AG04449 (cell line): ENCODE results near the gene AQP11.

Experiments
- CTCF ChIA-PET: fragments of 350-600 bp; formaldehyde crosslinking; extraction: SDS; loops from one replicate; lab custom pipeline; 2021; ENCODE audit warnings: antibody characterized with exemption; lab: Yijun Ruan, JAX
- POLR2A ChIA-PET: fragments of 400-600, 350-600 bp; formaldehyde crosslinking; extraction: SDS; loops from one replicate; lab custom pipeline; 2020; ENCODE audit warnings: antibody characterized with exemption, inconsistent platforms; lab: Yijun Ruan, JAX
- DNase-seq: peaks from one replicate; pipeline ENCODE4 v3.0.0-alpha.2; 2010; ENCODE audit warnings: low read depth, low spot score
- H3K4me3 ChIP-seq: 2 replicates; pipeline ENCODE4 v1.5.1; 2011; ENCODE audit warnings: low read depth, mild to moderate bottlenecking, control low read depth, low read length
- TF ChIP-seq, protein P1 (sequence below): IDR thresholded peaks from one replicate; pipeline ENCODE4 v1.5.1; 2011; ENCODE audit warnings: mild to moderate bottlenecking, moderate library complexity, low read length, control low read depth, inconsistent platforms; ENCODE audit not compliant: insufficient read depth; ENCODE audit errors: missing control alignments

The AQP11 gene

DNA sequence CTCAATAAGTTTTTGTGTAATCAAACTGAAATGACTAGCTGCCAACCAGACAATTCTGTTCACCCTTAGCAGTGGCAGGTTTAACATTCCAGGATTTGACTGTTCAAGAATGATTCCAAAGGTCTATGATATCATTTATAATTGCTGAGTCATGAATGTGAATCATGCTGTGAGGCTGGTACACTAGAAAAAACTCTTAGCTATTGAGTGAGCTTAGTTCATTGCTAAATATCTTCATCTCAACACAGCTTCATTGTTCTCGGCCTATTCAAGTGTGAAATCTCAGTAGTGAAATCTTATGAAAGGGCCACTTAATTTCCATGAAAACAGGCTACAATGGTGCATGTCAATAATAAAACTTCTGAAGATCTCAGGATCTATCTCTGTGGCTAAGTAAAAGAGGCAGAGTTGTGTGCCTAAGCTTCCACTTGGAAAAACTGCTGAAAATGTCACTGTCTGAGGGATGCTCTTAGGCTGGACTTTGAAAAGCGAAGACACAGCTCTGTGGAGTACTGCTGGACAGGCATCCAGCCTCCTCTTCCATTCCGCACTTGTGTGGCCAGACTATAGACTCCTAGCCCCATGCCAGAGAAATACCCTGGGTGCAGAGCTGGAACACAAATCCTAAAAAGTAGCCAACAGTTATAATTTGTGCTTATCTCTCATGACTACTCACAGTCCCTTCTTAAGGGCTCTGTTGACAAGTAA, 12.8 kb downstream of the AQP11 start:
- POLR2A ChIA-PET: interaction anchor here (0.5 to 1.2 kb wide), 7 partner anchors 12 to 1368 kb away, joined by 3 to 7 read pairs (median 3); partner anchors contain the start of genes AQP11 and CLNS1A
- TF ChIP-seq, protein P1, sequence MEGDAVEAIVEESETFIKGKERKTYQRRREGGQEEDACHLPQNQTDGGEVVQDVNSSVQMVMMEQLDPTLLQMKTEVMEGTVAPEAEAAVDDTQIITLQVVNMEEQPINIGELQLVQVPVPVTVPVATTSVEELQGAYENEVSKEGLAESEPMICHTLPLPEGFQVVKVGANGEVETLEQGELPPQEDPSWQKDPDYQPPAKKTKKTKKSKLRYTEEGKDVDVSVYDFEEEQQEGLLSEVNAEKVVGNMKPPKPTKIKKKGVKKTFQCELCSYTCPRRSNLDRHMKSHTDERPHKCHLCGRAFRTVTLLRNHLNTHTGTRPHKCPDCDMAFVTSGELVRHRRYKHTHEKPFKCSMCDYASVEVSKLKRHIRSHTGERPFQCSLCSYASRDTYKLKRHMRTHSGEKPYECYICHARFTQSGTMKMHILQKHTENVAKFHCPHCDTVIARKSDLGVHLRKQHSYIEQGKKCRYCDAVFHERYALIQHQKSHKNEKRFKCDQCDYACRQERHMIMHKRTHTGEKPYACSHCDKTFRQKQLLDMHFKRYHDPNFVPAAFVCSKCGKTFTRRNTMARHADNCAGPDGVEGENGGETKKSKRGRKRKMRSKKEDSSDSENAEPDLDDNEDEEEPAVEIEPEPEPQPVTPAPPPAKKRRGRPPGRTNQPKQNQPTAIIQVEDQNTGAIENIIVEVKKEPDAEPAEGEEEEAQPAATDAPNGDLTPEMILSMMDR: no peak
- CTCF ChIA-PET: interaction anchor here (1.0 to 3.9 kb wide), 8 partner anchors 10 to 557 kb away, joined by 3 to 26 read pairs (median 4); partner anchors contain the start of gene MYO7A
- DNase-seq: peak; percentile 59
- H3K4me3 ChIP-seq: no peak overlapping the region

DNA sequence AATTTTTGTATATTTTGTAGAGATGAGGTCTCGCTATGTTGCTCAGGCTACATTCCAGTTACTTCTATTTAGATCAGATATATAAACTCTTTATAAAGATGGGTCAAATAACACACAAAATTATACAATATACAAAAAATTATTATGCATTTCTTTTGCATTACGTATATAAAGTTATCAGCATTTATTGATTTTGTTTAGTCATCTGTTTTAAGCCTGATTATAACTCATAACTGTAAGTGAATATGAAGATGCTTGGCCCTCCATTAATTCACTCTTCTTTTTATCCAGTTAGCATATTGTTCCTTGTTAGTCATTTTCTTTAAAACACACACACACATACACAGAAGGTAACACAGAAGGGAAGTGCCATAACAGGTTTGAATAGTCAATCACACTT, 14.5 kb downstream of the AQP11 start:
- DNase-seq: no peak
- CTCF ChIA-PET: interaction anchor here (3.5 to 3.9 kb wide), 3 partner anchors 15 to 477 kb away, joined by 18 to 26 read pairs (median 23); partner anchors contain the start of gene MYO7A
- POLR2A ChIA-PET: no interaction called here
- no peak overlapping the region for H3K4me3 ChIP-seq
- TF ChIP-seq, protein P1: no peak

DNA sequence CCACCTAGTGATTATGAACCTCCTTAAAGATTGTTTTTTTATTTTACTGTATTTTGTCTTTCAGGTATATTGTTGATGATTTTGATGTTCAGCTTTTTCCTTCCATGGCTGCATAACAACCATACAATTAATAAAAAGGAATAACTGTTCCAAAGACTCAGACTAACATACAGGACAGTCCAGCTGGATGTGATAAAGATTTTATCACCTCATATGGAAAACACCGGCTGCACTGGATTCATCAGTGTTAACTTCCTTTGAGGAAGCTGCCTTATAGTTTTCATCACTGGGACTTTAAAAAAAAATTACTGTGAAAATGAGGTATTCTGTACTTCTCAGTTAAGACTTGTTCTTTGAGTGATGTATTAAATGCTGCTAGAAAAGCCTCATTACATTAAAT, 19.5 kb downstream of the AQP11 start:
- H3K4me3 ChIP-seq: no peak overlapping the region
- CTCF ChIA-PET: interaction anchor here (3.0 kb wide), 1 partner anchor 10 kb away, joined by 15 read pairs; no protein-coding TSS in a partner anchor
- POLR2A ChIA-PET: no interaction called here
- TF ChIP-seq, protein P1: no peak
- no peak for DNase-seq

DNA sequence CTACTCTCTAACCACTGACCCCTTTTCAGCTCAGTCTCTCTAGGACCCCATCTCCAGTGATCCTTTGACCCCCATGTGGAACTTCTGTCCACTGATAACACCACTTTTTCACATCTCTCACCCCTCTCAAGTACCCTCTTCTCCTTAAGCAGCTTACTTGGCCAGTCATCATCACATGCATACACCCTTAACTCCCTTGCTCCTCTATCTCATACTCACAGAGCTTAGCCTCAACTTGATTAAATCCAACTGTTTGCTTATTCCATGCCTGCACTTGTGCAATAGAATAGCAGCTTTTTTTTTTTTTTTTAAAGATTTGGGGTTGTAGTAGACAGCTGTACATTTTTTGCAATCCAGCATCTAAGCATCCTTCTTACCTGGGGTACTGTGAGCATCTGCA, 22.2 kb downstream of the AQP11 start:
- H3K4me3 ChIP-seq: no peak overlapping the region
- ChIA-PET POLR2A (interaction anchor here (0.5 kb wide), 1 partner anchor 22 kb away, joined by 3 read pairs; no protein-coding TSS in a partner anchor), CTCF (interaction anchor here (0.8 to 1.3 kb wide), 5 partner anchors 9 to 485 kb away, joined by 3 to 4 read pairs (median 3); partner anchors contain the start of gene MYO7A)
- TF ChIP-seq, protein P1: no peak
- no peak for DNase-seq

DNA sequence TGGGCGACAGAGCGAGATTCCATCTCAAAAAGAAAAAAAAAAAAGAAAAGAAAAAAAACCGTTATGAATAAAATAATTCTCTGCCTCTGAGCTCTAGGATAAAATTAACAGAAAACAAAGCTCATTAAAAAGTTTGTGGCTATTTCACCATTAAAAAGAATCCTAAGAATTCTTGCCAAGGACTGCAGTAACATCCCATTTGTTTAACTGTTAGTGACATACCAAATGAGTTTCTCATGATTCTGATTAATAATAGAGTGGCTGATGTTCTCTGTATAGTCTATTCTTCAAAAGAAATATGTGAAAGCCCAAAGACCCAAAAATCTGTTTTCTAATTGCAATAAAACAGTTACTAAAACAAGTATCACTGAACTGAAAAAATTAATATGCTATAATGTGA, 28.1 kb downstream of the AQP11 start:
- ChIA-PET CTCF (interaction anchor here (1.0 to 4.5 kb wide), 11 partner anchors 9 to 490 kb away, joined by 3 to 58 read pairs (median 17); partner anchors contain the start of gene MYO7A), POLR2A (interaction anchor here (0.7 kb wide), 1 partner anchor 477 kb away, joined by 3 read pairs; no protein-coding TSS in a partner anchor)
- no peak for DNase-seq
- TF ChIP-seq, protein P1: no peak
- no peak overlapping the region for H3K4me3 ChIP-seq

DNA sequence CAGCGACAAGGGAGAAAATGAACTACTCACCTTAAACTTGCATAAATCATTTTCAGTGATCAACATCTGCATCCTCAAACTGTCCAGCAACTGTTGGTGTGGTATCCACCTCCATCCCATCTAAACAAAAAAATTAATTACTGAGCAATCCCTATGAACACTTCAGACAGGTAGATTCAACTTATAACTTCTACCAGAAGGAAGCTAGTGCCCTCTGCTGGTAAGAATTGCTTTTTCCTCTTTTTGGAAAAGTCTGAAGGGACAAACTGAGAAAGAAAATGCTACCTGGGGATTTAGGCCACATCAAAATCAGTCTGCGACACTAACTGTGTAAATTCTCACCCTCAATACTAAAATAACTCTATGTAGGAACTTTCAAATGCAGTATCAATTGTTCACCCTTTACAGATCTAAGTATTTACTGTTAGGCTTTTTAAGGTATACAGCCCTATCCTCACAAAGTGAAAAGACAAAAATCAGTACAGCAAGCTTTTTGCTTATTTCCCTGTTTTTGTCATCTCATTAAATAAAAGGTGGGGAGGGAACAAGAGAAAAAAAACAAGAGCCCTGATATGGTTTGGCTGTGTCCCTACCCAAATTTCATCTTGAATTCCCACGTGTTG, 29.9 kb downstream of the AQP11 start:
- H3K4me3 ChIP-seq: no peak overlapping the region
- ChIA-PET POLR2A (interaction anchor here (0.6 to 1.0 kb wide), 2 partner anchors 17 to 429 kb away, joined by 3 to 5 read pairs; no protein-coding TSS in a partner anchor), CTCF (interaction anchor here (0.7 to 4.5 kb wide), 39 partner anchors 10 to 572 kb away, joined by 3 to 58 read pairs (median 4); partner anchors contain the start of gene MYO7A)
- TF ChIP-seq, protein P1: peak; percentile 57
- DNase-seq: no peak
